ENCODE measurements around the gene MRPL57. TPM values are rescaled to one million over a fixed set of nuclear protein-coding genes. Genes with fewer than 3 reads are reported as not detected.
"Not testable (repeated sequence)": the region's sequence is repeated elsewhere in the genome, so short reads cannot be mapped to it uniquely, and the experiment has no call there.

MRPL57 gene
- total RNA-seq, 1 donor from 2014 or later = 17.1 TPM

GRCh38 chr13:21175656-21176214 lies 723 bp upstream of the MRPL57 start:
- H3K9me3 Mint-ChIP-seq = no peaks in the 10 kb centered on the region
- no peak for DNase-seq (ENCODE audit: low spot score in 2 of 2, unreplicated experiment in 2 of 2)
- peaks cover 12% of the 10 kb centered on the region for H3K4me1 Mint-ChIP-seq
- no peaks in the 10 kb centered on the region for H3K27me3 Mint-ChIP-seq (ENCODE audit: low read depth)
- peak overlapping the region; percentile 98 for H3K27ac Mint-ChIP-seq
- TF ChIP-seq CTCF (IDR thresholded peaks at IDR 0.05; ENCODE audit: unreplicated experiment) = no peak
- peak overlapping the region; percentile 96 for H3K4me3 Mint-ChIP-seq
- no peaks in the 10 kb centered on the region for H3K36me3 Mint-ChIP-seq

GRCh38 chr13:21176982-21177284 lies 475 bp downstream of the MRPL57 start:
- Mint-ChIP-seq H3K27ac (peak overlapping the region; percentile 98), H3K27me3 (ENCODE audit: low read depth) (no peaks in the 10 kb centered on the region), H3K4me1 (peaks cover 12% of the 10 kb centered on the region), H3K36me3 (no peaks in the 10 kb centered on the region), H3K4me3 (peak overlapping the region; percentile 96), H3K9me3 (no peaks in the 10 kb centered on the region)
- no peak for DNase-seq (ENCODE audit: low spot score in 2 of 2, unreplicated experiment in 2 of 2)
- TF ChIP-seq CTCF (IDR thresholded peaks at IDR 0.05; ENCODE audit: unreplicated experiment) = no peak

- TF ChIP-seq CTCF (IDR thresholded peaks at IDR 0.05; ENCODE audit: unreplicated experiment) = no peak
- H3K36me3 Mint-ChIP-seq = no peaks in the 10 kb centered on the region
- H3K27ac Mint-ChIP-seq = no peak overlapping the region
- peaks cover 9% of the 10 kb centered on the region for H3K9me3 Mint-ChIP-seq
- H3K27me3 Mint-ChIP-seq (ENCODE audit: low read depth) = no peaks in the 10 kb centered on the region
- peaks cover 10% of the 10 kb centered on the region for H3K4me1 Mint-ChIP-seq
- H3K4me3 Mint-ChIP-seq = no peak overlapping the region
- DNase-seq (ENCODE audit: low spot score in 2 of 2, unreplicated experiment in 2 of 2) = no peak
Measured at GRCh38 chr13:21181671-21182070, 5.2 kb downstream of the MRPL57 start.

- not testable (repeated sequence) for H3K4me1 Mint-ChIP-seq; H3K27me3 Mint-ChIP-seq (ENCODE audit: low read depth); DNase-seq (ENCODE audit: low spot score in 2 of 2, unreplicated experiment in 2 of 2); H3K27ac Mint-ChIP-seq; H3K36me3 Mint-ChIP-seq; H3K4me3 Mint-ChIP-seq
- peaks cover 15% of the 10 kb centered on the region for H3K9me3 Mint-ChIP-seq
Measured at GRCh38 chr13:21186410-21186809, 10.0 kb downstream of the MRPL57 start.

GRCh38 chr13:21194756-21195155 lies 18.3 kb downstream of the MRPL57 start:
- H3K4me1 Mint-ChIP-seq; H3K27me3 Mint-ChIP-seq (ENCODE audit: low read depth); H3K36me3 Mint-ChIP-seq; H3K9me3 Mint-ChIP-seq; H3K4me3 Mint-ChIP-seq; H3K27ac Mint-ChIP-seq; DNase-seq (ENCODE audit: low spot score in 2 of 2, unreplicated experiment in 2 of 2): not testable (repeated sequence)

GRCh38 chr13:21197606-21198225 lies 21.3 kb downstream of the MRPL57 start:
- not testable (repeated sequence) for H3K4me3 Mint-ChIP-seq; H3K36me3 Mint-ChIP-seq; H3K27me3 Mint-ChIP-seq (ENCODE audit: low read depth); DNase-seq (ENCODE audit: low spot score in 2 of 2, unreplicated experiment in 2 of 2); H3K27ac Mint-ChIP-seq; H3K4me1 Mint-ChIP-seq
- H3K9me3 Mint-ChIP-seq = peaks cover 21% of the 10 kb centered on the region

GRCh38 chr13:21198391-21198790 lies 21.9 kb downstream of the MRPL57 start:
- not testable (repeated sequence) for H3K36me3 Mint-ChIP-seq; DNase-seq (ENCODE audit: low spot score in 2 of 2, unreplicated experiment in 2 of 2); H3K4me1 Mint-ChIP-seq; H3K4me3 Mint-ChIP-seq; H3K27ac Mint-ChIP-seq; H3K27me3 Mint-ChIP-seq (ENCODE audit: low read depth)
- peaks cover 21% of the 10 kb centered on the region for H3K9me3 Mint-ChIP-seq

GRCh38 chr13:21201456-21202190 lies 25.2 kb downstream of the MRPL57 start:
- H3K4me3 Mint-ChIP-seq; H3K4me1 Mint-ChIP-seq; H3K27ac Mint-ChIP-seq; H3K27me3 Mint-ChIP-seq (ENCODE audit: low read depth); H3K36me3 Mint-ChIP-seq; DNase-seq (ENCODE audit: low spot score in 2 of 2, unreplicated experiment in 2 of 2): not testable (repeated sequence)
- H3K9me3 Mint-ChIP-seq = peaks cover 25% of the 10 kb centered on the region

Measured in mesothelial cell of epicardium (in vitro differentiated cells).